ENCODE data around the gene GJA8. TPM values are rescaled to one million over a fixed set of nuclear protein-coding genes. Genes with fewer than 3 reads are reported as not detected.

GJA8 gene
- total RNA-seq, 2 donors from 2014 or later = not detected

GRCh38 chr1:147882535-147882934 lies 20.1 kb upstream of the GJA8 start:
- Histone ChIP-seq H3K4me3 (no peak overlapping the region), H3K27ac (no peak overlapping the region), H3K9me3 (peaks cover 0 to 7% of the 10 kb centered on the region in 2 donors), H3K27me3 (no peaks in the 10 kb centered on the region), H3K4me1 (no peaks in the 10 kb centered on the region), H3K36me3 (no peaks in the 10 kb centered on the region)
- no peak for TF ChIP-seq CTCF (IDR thresholded peaks at IDR 0.05)
- DNase-seq (ENCODE audit: low spot score) = no peak

GRCh38 chr1:147890177-147890790 lies 12.3 kb upstream of the GJA8 start:
- Histone ChIP-seq H3K27me3 (no peaks in the 10 kb centered on the region), H3K4me1 (peaks cover 0 to 14% of the 10 kb centered on the region in 2 donors), H3K9me3 (no peaks in the 10 kb centered on the region), H3K36me3 (no peaks in the 10 kb centered on the region), H3K4me3 (no peak overlapping the region), H3K27ac (no peak overlapping the region)
- DNase-seq (ENCODE audit: low spot score) = no peak
- peak; percentile 48 to 79 for TF ChIP-seq CTCF (IDR thresholded peaks at IDR 0.05)

GRCh38 chr1:147891088-147891487 lies 11.5 kb upstream of the GJA8 start:
- no peak for TF ChIP-seq CTCF (IDR thresholded peaks at IDR 0.05)
- Histone ChIP-seq H3K9me3 (no peaks in the 10 kb centered on the region), H3K4me3 (no peak overlapping the region), H3K36me3 (no peaks in the 10 kb centered on the region), H3K4me1 (peaks cover 0 to 14% of the 10 kb centered on the region in 2 donors), H3K27me3 (no peaks in the 10 kb centered on the region), H3K27ac (no peak overlapping the region)
- DNase-seq (ENCODE audit: low spot score) = no peak

GRCh38 chr1:147892216-147892615 lies 10.4 kb upstream of the GJA8 start:
- no peak for TF ChIP-seq CTCF (IDR thresholded peaks at IDR 0.05)
- Histone ChIP-seq H3K4me3 (no peak overlapping the region), H3K9me3 (no peaks in the 10 kb centered on the region), H3K36me3 (no peaks in the 10 kb centered on the region), H3K4me1 (peaks cover 0 to 19% of the 10 kb centered on the region in 2 donors), H3K27me3 (no peaks in the 10 kb centered on the region), H3K27ac (peak overlapping the region in 1 of 2 donors; percentile 37)
- no peak for DNase-seq (ENCODE audit: low spot score)

GRCh38 chr1:147892731-147893214 lies 9.8 kb upstream of the GJA8 start:
- peak; percentile 90 to 94 for TF ChIP-seq CTCF (IDR thresholded peaks at IDR 0.05)
- Histone ChIP-seq H3K4me1 (peaks cover 0 to 23% of the 10 kb centered on the region in 2 donors), H3K36me3 (no peaks in the 10 kb centered on the region), H3K27ac (peak overlapping the region in 1 of 2 donors; percentile 37), H3K4me3 (no peak overlapping the region), H3K27me3 (no peaks in the 10 kb centered on the region), H3K9me3 (no peaks in the 10 kb centered on the region)
- DNase-seq (ENCODE audit: low spot score) = no peak

GRCh38 chr1:147895123-147895522 lies 7.5 kb upstream of the GJA8 start:
- Histone ChIP-seq H3K9me3 (no peaks in the 10 kb centered on the region), H3K4me3 (no peak overlapping the region)

More at GRCh38 chr1:147895123-147895522, 7.5 kb upstream of the GJA8 start:
- TF ChIP-seq CTCF (IDR thresholded peaks at IDR 0.05) = no peak
- Histone ChIP-seq H3K27ac (no peak overlapping the region), H3K36me3 (no peaks in the 10 kb centered on the region), H3K27me3 (no peaks in the 10 kb centered on the region), H3K4me1 (peaks cover 0 to 20% of the 10 kb centered on the region in 2 donors)
- DNase-seq (ENCODE audit: low spot score) = no peak
